ENCODE data around the gene CHAF1B.

- TF ChIP-seq POLR2A (IDR thresholded peaks at IDR 0.05), result no peak
- TF ChIP-seq, protein P1, sequence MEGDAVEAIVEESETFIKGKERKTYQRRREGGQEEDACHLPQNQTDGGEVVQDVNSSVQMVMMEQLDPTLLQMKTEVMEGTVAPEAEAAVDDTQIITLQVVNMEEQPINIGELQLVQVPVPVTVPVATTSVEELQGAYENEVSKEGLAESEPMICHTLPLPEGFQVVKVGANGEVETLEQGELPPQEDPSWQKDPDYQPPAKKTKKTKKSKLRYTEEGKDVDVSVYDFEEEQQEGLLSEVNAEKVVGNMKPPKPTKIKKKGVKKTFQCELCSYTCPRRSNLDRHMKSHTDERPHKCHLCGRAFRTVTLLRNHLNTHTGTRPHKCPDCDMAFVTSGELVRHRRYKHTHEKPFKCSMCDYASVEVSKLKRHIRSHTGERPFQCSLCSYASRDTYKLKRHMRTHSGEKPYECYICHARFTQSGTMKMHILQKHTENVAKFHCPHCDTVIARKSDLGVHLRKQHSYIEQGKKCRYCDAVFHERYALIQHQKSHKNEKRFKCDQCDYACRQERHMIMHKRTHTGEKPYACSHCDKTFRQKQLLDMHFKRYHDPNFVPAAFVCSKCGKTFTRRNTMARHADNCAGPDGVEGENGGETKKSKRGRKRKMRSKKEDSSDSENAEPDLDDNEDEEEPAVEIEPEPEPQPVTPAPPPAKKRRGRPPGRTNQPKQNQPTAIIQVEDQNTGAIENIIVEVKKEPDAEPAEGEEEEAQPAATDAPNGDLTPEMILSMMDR (IDR thresholded peaks at IDR 0.05), result no peak
Observed at GRCh38 chr21:36337099-36337509, 48.1 kb upstream of the CHAF1B start.

Data from right lobe of liver (tissue), 4 donors.